HG03025 (cell line): ENCODE measurements around the gene MAP4K1.

ENCODE experiments used
- ATAC-seq: cut with Tn5 transposase; IDR thresholded peaks from one replicate; pipeline ENCODE4 v1.9.1; 2021; ENCODE audit warnings: mild to moderate bottlenecking, moderate library complexity; ENCODE audit not compliant: unreplicated experiment, low FRiP score

Gene MAP4K1

DNA sequence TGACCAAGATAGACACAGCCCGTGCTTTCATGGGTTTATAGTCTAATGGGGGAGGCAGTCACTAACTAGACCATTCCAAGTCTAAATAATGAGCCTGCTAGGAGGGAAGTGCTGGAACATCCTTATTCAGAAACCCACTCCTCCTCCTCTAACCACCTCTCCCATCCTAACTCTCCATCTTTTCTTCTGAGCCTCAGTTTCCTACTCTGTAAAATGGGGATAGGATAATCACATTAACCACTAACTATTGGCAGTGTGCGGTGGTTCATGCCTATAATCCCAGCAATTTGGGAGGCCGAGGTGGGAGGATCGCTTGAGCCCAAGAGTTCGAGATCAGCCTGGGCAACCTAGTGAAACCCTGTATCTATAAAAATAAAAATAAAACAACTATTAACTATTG is 68.7 kb downstream of the MAP4K1 start:
- no peak for ATAC-seq

DNA sequence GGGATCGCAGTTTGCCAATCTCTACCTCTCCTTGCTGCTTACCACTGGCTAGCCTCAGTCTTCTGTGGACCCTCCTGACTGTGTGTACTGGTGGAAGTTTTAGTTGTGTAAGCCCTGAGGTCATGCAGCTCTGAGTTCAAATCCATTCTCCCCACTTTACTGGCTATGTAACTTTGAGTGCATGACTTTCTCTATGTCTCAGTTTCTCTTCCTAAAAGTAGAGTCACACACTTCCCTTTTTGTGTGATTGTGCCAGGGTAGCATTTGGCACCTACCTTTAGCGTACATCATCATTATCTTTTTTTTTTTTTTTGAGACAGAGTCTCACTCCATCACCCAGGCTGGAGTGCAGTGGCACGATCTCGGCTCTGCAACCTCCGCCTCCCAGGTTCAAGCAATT is 70.3 kb downstream of the MAP4K1 start:
- no peak for ATAC-seq

DNA sequence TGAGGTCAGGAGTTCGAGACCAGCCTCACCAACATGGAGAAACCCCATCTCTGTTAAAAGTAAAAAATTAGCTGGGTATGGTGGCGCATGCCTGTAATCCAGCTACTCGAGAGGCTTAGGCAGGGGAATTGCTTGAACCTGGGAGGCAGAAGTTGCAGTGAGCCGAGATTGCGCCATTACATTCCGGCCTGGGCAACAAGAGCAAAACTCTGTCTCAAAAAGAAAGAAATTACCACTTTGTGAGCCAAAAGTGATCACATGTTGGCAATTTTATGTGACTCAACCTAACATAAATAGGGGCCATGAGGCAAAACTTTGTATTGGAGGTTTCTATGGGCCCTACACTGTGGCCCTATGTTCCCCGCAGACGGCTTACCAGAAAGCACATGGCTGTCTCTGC is 72.2 kb downstream of the MAP4K1 start:
- no peak for ATAC-seq

DNA sequence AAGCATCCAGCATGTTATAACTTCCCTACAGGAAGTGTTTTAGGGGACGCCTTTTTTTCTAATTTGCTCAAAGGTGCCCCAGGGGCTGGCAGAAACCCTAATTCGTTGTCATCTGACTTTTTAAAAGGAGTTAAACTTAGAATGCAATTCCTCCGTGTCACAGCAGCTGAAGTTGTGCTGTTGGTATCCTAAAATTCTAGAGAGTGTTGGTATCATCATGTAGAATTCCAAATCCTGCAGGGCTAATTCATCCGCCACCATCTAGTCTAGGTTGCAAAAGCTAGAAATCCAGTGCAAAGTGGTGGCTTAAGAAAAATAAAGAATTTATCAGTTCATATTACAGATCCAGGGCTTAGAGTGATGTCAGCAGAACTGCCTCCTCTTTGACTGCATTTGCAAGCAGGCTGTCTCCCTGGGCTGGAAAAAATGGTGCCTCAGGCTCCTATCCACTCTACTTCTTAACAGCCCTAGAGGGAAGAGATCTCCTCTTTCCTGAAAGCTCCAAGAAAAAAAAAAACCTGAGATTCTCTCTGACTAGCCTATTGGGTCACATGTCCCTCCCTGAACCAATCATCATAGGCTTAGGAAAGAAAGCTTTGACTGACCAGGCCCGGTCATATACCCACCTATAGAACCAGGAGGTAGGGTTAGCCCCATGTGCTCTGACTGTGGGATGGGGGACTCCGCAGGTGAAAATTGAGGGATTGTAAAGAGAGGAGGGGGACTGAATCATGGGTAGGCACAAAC is 73.0 kb downstream of the MAP4K1 start:
- ATAC-seq, result no peak

DNA sequence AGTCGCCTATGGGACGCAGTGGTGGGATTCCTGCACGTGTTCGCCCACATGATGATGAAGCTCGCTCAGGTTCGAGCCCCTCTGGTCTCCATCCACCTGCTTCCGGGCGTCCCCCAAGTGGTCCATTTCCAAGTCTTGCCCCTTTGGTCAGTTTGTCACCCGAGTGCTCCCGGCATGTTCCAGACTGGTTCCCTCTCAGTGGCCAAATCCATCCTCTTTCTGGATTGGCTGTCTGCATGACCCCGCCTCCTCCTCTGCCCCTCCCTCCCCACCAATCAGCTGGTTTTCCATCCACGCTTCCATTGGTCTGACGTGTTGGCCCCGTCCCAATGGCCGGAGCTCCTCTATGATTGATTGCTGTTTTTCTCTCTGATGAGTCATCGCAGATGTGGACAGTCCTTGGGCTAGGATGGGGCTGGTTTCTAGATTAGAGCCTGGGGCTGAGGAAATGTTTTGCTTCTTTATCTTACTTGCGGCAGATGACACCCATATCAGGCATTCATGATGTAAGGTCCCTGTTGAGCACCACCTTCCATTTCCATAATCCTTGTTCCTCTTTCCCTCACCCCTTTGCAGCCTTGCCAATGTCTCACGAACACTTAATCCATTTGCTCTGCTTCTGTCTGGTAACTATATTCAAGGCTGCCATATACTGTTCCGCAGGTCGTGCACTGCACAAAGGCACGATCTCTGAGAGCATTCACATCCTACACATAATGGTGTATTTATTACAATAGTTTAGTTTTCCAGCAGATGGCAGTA is 73.8 kb downstream of the MAP4K1 start:
- ATAC-seq, result no peak

- no peak for ATAC-seq
These were observed 74.4 kb downstream of the MAP4K1 start for GRCh38 chr19:38543286-38543806.

- no peak for ATAC-seq
These were observed 75.7 kb downstream of the MAP4K1 start for GRCh38 chr19:38542040-38542439.

- ATAC-seq, result no peak
These were observed 78.0 kb downstream of the MAP4K1 start for GRCh38 chr19:38539751-38540150.

DNA sequence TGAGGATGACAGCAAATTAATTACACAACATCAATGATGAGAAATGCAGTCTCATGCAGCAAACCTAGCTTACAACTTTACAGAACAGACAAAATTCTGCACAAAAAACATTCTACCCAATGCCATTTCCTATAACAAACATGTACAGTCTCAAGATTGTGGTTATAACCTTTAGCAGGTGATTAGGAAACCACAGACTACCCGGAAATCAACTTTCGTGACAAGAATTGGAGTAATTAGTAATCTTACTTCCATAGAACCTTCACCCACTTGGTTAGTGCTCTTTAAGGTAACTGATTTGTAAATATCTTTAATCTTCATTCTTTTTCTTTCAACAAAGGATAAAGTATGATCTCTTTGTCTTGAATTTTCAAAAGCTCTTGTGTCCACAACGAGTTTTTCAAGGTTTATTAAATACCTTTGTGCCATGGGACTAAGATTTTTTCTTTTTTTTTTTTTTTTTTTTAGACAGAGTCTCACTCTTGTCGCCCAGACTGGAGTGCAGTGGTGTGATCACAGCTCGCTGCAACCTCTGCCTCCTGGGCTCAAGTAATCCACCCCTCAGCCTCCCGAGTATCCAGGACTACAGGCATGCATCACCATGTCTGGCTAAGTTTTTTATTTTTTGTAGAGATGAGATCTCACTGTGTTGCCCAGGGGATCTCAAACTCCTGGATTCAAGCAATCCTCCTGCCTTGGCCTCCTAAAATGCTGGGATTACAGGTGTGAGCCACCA is 78.8 kb downstream of the MAP4K1 start:
- ATAC-seq, result no peak

GRCh38 chr19:38538386-38538785 is 79.4 kb downstream of the MAP4K1 start:
- no peak for ATAC-seq
